Measurements from ENCODE around the gene SLC2A4RG. TPM values are rescaled to one million over a fixed set of nuclear protein-coding genes. Genes with fewer than 3 reads are reported as not detected.

SLC2A4RG gene
- polyA plus RNA-seq, 1 donor from 2014 or later, result 2.0 TPM

Other genes starting within 250 kb of the SLC2A4RG start
- gene EEF1A2, start 240.7 kb upstream of the SLC2A4RG start, polyA plus RNA-seq, result not detected
- gene PPDPF, start 219.0 kb upstream of the SLC2A4RG start, polyA plus RNA-seq, result 198 TPM
- 1.3 TPM for gene PTK6, start 202.4 kb upstream of the SLC2A4RG start, polyA plus RNA-seq
- 0.43 TPM for gene SRMS, start 192.0 kb upstream of the SLC2A4RG start, polyA plus RNA-seq
- gene FNDC11, start 185.6 kb upstream of the SLC2A4RG start, polyA plus RNA-seq, result 2.5 TPM
- gene HELZ2, start 165.5 kb upstream of the SLC2A4RG start, polyA plus RNA-seq, result 7.9 TPM
- gene GMEB2, start 112.7 kb upstream of the SLC2A4RG start, polyA plus RNA-seq, result 10.6 TPM
- gene STMN3, start 86.4 kb upstream of the SLC2A4RG start, polyA plus RNA-seq, result 2.7 TPM
- gene RTEL1, start 81.5 kb upstream of the SLC2A4RG start, polyA plus RNA-seq, result 2.6 TPM
- gene TNFRSF6B, start 43.1 kb upstream of the SLC2A4RG start, polyA plus RNA-seq, result not detected
- 64.3 TPM for gene ARFRP1, start 31.8 kb upstream of the SLC2A4RG start, polyA plus RNA-seq
- gene ZGPAT, start 31.7 kb upstream of the SLC2A4RG start, polyA plus RNA-seq, result 59.4 TPM
- gene LIME1, start 3.1 kb upstream of the SLC2A4RG start, polyA plus RNA-seq, result 81.2 TPM
- gene ZBTB46, start 91.5 kb downstream of the SLC2A4RG start, polyA plus RNA-seq, result 0.04 TPM
- gene ABHD16B, start 121.7 kb downstream of the SLC2A4RG start, polyA plus RNA-seq, result 0.19 TPM
- gene TPD52L2, start 125.5 kb downstream of the SLC2A4RG start, polyA plus RNA-seq, result 80.4 TPM
- 5.2 TPM for gene DNAJC5, start 155.3 kb downstream of the SLC2A4RG start, polyA plus RNA-seq
- 67.9 TPM for gene UCKL1, start 216.6 kb downstream of the SLC2A4RG start, polyA plus RNA-seq
- 0.30 TPM for gene ZNF512B, start 230.2 kb downstream of the SLC2A4RG start, polyA plus RNA-seq
- gene SAMD10, start 239.9 kb downstream of the SLC2A4RG start, polyA plus RNA-seq, result 9.5 TPM
- 106 TPM for gene PRPF6, start 241.4 kb downstream of the SLC2A4RG start, polyA plus RNA-seq

Data from IgD-negative memory B cell (primary cell).